ENCODE data around the gene TTC17. TPM values are rescaled to one million over a fixed set of nuclear protein-coding genes. Genes with fewer than 3 reads are reported as not detected.

TTC17 gene, protein sequence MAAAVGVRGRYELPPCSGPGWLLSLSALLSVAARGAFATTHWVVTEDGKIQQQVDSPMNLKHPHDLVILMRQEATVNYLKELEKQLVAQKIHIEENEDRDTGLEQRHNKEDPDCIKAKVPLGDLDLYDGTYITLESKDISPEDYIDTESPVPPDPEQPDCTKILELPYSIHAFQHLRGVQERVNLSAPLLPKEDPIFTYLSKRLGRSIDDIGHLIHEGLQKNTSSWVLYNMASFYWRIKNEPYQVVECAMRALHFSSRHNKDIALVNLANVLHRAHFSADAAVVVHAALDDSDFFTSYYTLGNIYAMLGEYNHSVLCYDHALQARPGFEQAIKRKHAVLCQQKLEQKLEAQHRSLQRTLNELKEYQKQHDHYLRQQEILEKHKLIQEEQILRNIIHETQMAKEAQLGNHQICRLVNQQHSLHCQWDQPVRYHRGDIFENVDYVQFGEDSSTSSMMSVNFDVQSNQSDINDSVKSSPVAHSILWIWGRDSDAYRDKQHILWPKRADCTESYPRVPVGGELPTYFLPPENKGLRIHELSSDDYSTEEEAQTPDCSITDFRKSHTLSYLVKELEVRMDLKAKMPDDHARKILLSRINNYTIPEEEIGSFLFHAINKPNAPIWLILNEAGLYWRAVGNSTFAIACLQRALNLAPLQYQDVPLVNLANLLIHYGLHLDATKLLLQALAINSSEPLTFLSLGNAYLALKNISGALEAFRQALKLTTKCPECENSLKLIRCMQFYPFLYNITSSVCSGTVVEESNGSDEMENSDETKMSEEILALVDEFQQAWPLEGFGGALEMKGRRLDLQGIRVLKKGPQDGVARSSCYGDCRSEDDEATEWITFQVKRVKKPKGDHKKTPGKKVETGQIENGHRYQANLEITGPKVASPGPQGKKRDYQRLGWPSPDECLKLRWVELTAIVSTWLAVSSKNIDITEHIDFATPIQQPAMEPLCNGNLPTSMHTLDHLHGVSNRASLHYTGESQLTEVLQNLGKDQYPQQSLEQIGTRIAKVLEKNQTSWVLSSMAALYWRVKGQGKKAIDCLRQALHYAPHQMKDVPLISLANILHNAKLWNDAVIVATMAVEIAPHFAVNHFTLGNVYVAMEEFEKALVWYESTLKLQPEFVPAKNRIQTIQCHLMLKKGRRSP
- total RNA-seq (2021; fragmentation: NEBNext Ultra II Directional; extraction: Animal tissue kit (Norgen Biotek cat#: 25700)) (57.2 and 65.1 TPM in 2 replicates), polyA plus RNA-seq (2011; rRNA removed) (61.0 and 80.1 TPM in 2 replicates), polyA minus RNA-seq (2011; rRNA and poly(A)+ RNA removed) (200 and 202 TPM in 2 replicates)
- 100.0 TPM for polyA plus RNA-seq (2011; cell fraction: cytosol; rRNA removed)
- polyA plus RNA-seq (2011; cell fraction: nucleus; rRNA removed): 224 TPM
- 49.4 to 61.8 TPM (median 52.4 TPM) in 4 replicates for polyA plus RNA-seq (2012, experiment 1 of 2)
- polyA plus RNA-seq (2012, experiment 2 of 2): 3.4 TPM
- 109 TPM for polyA plus RNA-seq (2013, experiment 1 of 2)
- polyA plus RNA-seq (2013, experiment 2 of 2): 97.4 TPM
- 56.1 TPM for polyA minus RNA-seq (2011; cell fraction: cytosol; rRNA and poly(A)+ RNA removed)
- 318 TPM for polyA minus RNA-seq (2011; cell fraction: nucleus; rRNA and poly(A)+ RNA removed)
- long read RNA-seq, experiment 1, partial matches to known transcripts: 20 of 25 reads
- long read RNA-seq, experiment 1, other reads (novel, unspliced or antisense): 2 of 25 reads
- long read RNA-seq, experiment 2, partial matches to known transcripts: 11 of 17 reads
- long read RNA-seq, experiment 2, other reads (novel, unspliced or antisense): 5 of 17 reads

DNA sequence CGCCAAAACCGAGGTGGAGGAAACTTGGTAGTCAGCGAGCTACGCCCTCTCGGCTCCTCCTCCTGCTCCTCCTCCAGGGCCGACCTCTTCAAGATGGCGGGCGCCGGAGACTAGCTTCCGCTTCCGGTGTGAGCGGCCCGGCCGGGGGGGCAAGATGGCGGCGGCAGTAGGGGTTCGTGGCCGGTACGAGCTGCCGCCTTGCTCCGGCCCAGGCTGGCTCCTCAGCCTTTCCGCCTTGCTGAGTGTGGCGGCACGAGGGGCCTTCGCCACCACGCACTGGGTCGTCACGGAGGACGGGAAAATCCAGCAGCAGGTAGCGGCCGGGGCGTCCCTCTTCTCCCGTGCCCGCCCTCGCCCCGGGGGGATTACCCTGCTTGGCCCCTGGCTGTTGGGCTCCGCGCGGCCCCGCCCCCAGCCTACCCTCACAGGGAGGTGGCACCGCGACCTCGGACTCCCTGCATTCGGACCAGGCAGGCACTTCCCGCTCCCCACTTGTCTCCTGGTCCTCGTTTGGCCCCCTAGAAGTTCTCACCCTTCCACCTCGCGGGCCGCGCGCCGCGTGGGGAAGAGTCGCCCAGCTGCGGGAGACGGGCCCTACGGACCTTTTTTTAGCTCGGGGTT lies at the start of gene TTC17:
Gene TTC17 (plus strand): TSS at position 120 of the 621 bp plus-strand sequence. CDS start 35 bp downstream, at position 155.
- Histone ChIP-seq H3K4me3 (ENCODE audit: extremely low read depth in 1 of 4, insufficient read depth in 2 of 4, low read depth in 3 of 4, low read length in 4 of 4) (peak within 1 kb of the TSS; percentile 71 to 97 (median 88)), H3K36me3 (ENCODE audit: control insufficient read depth in 2 of 4, insufficient read depth in 4 of 4, low read length in 3 of 4) (no peaks in the 10 kb centered on the region), H3K18ac (ENCODE audit: extremely low read depth, low read length) (peak within 1 kb of the TSS; percentile 100), H4K91ac (replicated peaks; ENCODE audit: insufficient read length, low read length) (peak within 1 kb of the TSS; percentile 99), H2BK5ac (ENCODE audit: low read depth, low read length) (peak within 1 kb of the TSS; percentile 99), H3K23me2 (ENCODE audit: low read depth, low read length) (peaks cover 4% of the 10 kb centered on the region; the same call in 1 of the 2 replicates), H3K4ac (replicated peaks; ENCODE audit: insufficient read length, low read depth, low read length) (peak within 1 kb of the TSS; percentile 40), H2AFZ (ENCODE audit: low read length) (peak within 1 kb of the TSS; percentile 69; the same call in 1 of the 2 replicates), H3K79me1 (ENCODE audit: low read depth, low read length) (peaks cover 2% of the 10 kb centered on the region; the same call in 1 of the 2 replicates), H3K27me3 (replicated peaks in 1 of 4; ENCODE audit: control insufficient read depth in 3 of 4, extremely low read depth in 1 of 4, insufficient read depth in 3 of 4, low read length in 3 of 4) (no peaks in the 10 kb centered on the region), H2BK20ac (ENCODE audit: low read length) (0 out of 2 replicates have a peak within 1 kb of the TSS, but pooled peaks have one; percentile 22), H3K4me2 (ENCODE audit: insufficient read depth in 1 of 2, low read depth in 2 of 2, low read length in 2 of 2) (peak within 1 kb of the TSS; percentile 89 to 92), H3K9ac (replicated peaks in 1 of 4; ENCODE audit: extremely low read depth in 1 of 4, low read depth in 3 of 4, low read length in 3 of 4) (peak within 1 kb of the TSS; percentile 91 to 99 (median 98)), H3K23ac (ENCODE audit: insufficient read length) (no peak within 1 kb of the TSS), H3K27ac (ENCODE audit: low read depth, low read length) (peak within 1 kb of the TSS; percentile 98), H3K14ac (ENCODE audit: insufficient read length) (no peak within 1 kb of the TSS), H3K4me1 (replicated peaks in 1 of 4; ENCODE audit: control insufficient read depth in 3 of 4, insufficient read depth in 4 of 4, low read length in 3 of 4) (peaks cover 0 to 6% (median 4%) of the 10 kb centered on the region in 4 experiments; a peak in 3 of 7 replicates), H2BK120ac (replicated peaks; ENCODE audit: low read depth, low read length) (peak within 1 kb of the TSS; percentile 59), H4K20me1 (replicated peaks in 1 of 2; ENCODE audit: control insufficient read depth in 1 of 2, insufficient read depth in 2 of 2, low read length in 2 of 2) (peaks cover 0 to 5% of the 10 kb centered on the region in 2 experiments), H3K79me2 (ENCODE audit: control insufficient read depth in 1 of 2, insufficient read depth in 2 of 2, low read length in 2 of 2) (peaks cover 25 to 49% of the 10 kb centered on the region in 2 experiments), H4K8ac (ENCODE audit: extremely low read depth, insufficient read depth, low read length) (peak within 1 kb of the TSS; percentile 100), H2AK5ac (ENCODE audit: low read depth, low read length) (peak within 1 kb of the TSS; percentile 1; the same call in 1 of the 2 replicates), H2BK15ac (ENCODE audit: low read length) (peak within 1 kb of the TSS; percentile 76; the same call in 1 of the 2 replicates), H2BK12ac (ENCODE audit: low read depth, low read length) (peak within 1 kb of the TSS; percentile 94), H3K9me3 (ENCODE audit: insufficient read depth in 2 of 2, low read depth in 1 of 2, low read length in 1 of 2) (no peaks in the 10 kb centered on the region), H3K56ac (replicated peaks; ENCODE audit: insufficient read length, low read depth, low read length) (peak within 1 kb of the TSS; percentile 85), H4K5ac (ENCODE audit: insufficient read length, low read depth, low read length) (peak within 1 kb of the TSS; percentile 100)
- DNase-seq (ENCODE audit: low read depth in 1 of 2, low spot score in 2 of 2) (peak; percentile 67 to 96), FAIRE-seq (peak; percentile 45)
- 0% methylated on average over 29 of the region's 58 CpGs; no CpG with 5 or more reads in 1 of the 2 experiments for WGBS, 2 experiments (ENCODE audit: extremely low coverage in 1 of 2, insufficient coverage in 1 of 2, insufficient read length in 1 of 2, insufficient replicate concordance in 2 of 2, low coverage in 1 of 2, low lambda C conversion rate in 2 of 2, missing lambda C conversion rate in 1 of 2)
- CTCF ChIA-PET (ENCODE audit: partially characterized antibody): interaction anchor here (1.6 kb wide), 1 partner anchor 76 kb away, joined by 3 read pairs; no protein-coding TSS in a partner anchor
- POLR2A ChIA-PET (ENCODE audit: partially characterized antibody): interaction anchor here (0.8 to 4.8 kb wide), 8 partner anchors 8 to 46 kb away, joined by 3 to 38 read pairs (median 5); partner anchors contain the start of gene API5
- TF ChIP-seq NANOG (IDR thresholded peaks at IDR 0.05; ENCODE audit: insufficient read depth, low read depth, low read length, poor library complexity, severe bottlenecking) (no peak), YY1 (IDR thresholded peaks at IDR 0.05; ENCODE audit: low read depth, low read length) (peak; percentile 99), RBBP5 (IDR thresholded peaks at IDR 0.05; ENCODE audit: borderline replicate concordance, low read depth, low read length) (peak; percentile 100)

All from H1 (cell line).